HepG2 (cell line): ENCODE results near the gene PHOSPHO2. TPM values are rescaled to one million over a fixed set of nuclear protein-coding genes. Genes with fewer than 3 reads are reported as not detected.

Experiments used
- ATAC-seq: fragments of 200-7000 bp; cut with Tn5 transposase; 3 replicates; pipeline ENCODE4 v1.9.1; 2020; ENCODE audit warnings: mild to moderate bottlenecking, moderate library complexity
- BruUV-seq: library from RNA; stranded (reverse); fragments of 400-500 nt; replicated peaks from 2 replicates; lab custom pipeline; 2021; lab: Mats Ljungman, UMichigan
- CTCF ChIA-PET: fragments of 300-600 bp; formaldehyde crosslinking; extraction: SDS; loops from one replicate; lab custom pipeline; 2021; ENCODE audit warnings: low total read pairs, inconsistent platforms, low intra/inter-chr PET ratio; lab: Yijun Ruan, JAX
- POLR2A ChIA-PET: fragments of 350-600 bp; sonication (Branson Sonifier 250); formaldehyde crosslinking; loops from one replicate; lab custom pipeline; 2020; ENCODE audit warnings: antibody characterized with exemption, inconsistent platforms; lab: Yijun Ruan, JAX
- DNase-seq: peaks from one replicate; pipeline ENCODE4 v3.0.0-alpha.2; 2015; ENCODE audit warnings: low spot score
- FAIRE-seq: peaks from 3 replicates; lab custom pipeline; 2011; peaks lifted over from hg19 to GRCh38; lab: Jason Lieb, UNC
- H2AFZ ChIP-seq: one replicate; pipeline ENCODE4 v1.6.1; 2011; ENCODE audit warnings: low read length, inconsistent platforms
- H3K27ac ChIP-seq: fragments of 300-600 bp; 3 replicates; pipeline ENCODE4 v1.8.0; 2011; ENCODE audit warnings: mixed run types, mild to moderate bottlenecking, mixed read lengths, low read length, inconsistent platforms; ENCODE audit not compliant: insufficient read depth; ENCODE audit errors: extremely low read length
- H3K27me3 ChIP-seq, 2 experiments: fragments of 200-600 bp in 1 of 2; 2 replicates in 1 of 2; 3 replicates in 1 of 2; pipeline versions ENCODE4 v1.6.0 to v1.8.0; 2011; ENCODE audit warnings: low read length in 2 of 2, mild to moderate bottlenecking in 2 of 2, moderate library complexity in 2 of 2, inconsistent platforms in 1 of 2; ENCODE audit not compliant: insufficient read depth in 2 of 2, control insufficient read depth in 1 of 2
- H3K36me3 ChIP-seq, 2 experiments: fragments of 200-600 bp in 1 of 2; replicated peaks in 1 of 2; 2 replicates in 1 of 2; 3 replicates in 1 of 2; pipeline versions ENCODE4 v1.5.1 to v1.8.0; 2011; ENCODE audit warnings: low read length in 2 of 2, inconsistent platforms in 1 of 2; ENCODE audit not compliant: insufficient read depth in 2 of 2, control insufficient read depth in 1 of 2
- H3K4me1 ChIP-seq: 2 replicates; pipeline ENCODE4 v1.5.1; 2012; ENCODE audit warnings: low read length, inconsistent platforms; ENCODE audit not compliant: insufficient read depth
- H3K4me2 ChIP-seq: 2 replicates; pipeline ENCODE4 v1.6.0; 2011; ENCODE audit warnings: low read depth, low read length, inconsistent platforms
- H3K4me3 ChIP-seq, 3 experiments: fragments of 200-600 bp in 1 of 3; sonication (generic), shearing (Covaris generic) in 1 of 3; replicated peaks in 1 of 3; 2 replicates each; pipeline ENCODE4 v1.5.1; 2011 to 2016; ENCODE audit warnings: low read length in 3 of 3, inconsistent platforms in 2 of 3, low read depth in 2 of 3, mild to moderate bottlenecking in 2 of 3, control low read depth in 1 of 3, mixed read lengths in 1 of 3; ENCODE audit not compliant: insufficient read depth in 1 of 3
- H3K79me2 ChIP-seq: one replicate; pipeline ENCODE4 v1.6.1; 2011; ENCODE audit warnings: low read length, inconsistent platforms; ENCODE audit not compliant: insufficient read depth
- H3K9ac ChIP-seq: 2 replicates; pipeline ENCODE4 v1.6.0; 2011; ENCODE audit warnings: mild to moderate bottlenecking, low read depth, low read length, inconsistent platforms; ENCODE audit not compliant: insufficient read depth
- H3K9me3 ChIP-seq: 2 replicates; pipeline ENCODE4 v1.5.1; 2012; ENCODE audit warnings: mild to moderate bottlenecking, low read length
- H4K20me1 ChIP-seq: 2 replicates; pipeline ENCODE4 v1.6.0; 2011; ENCODE audit warnings: inconsistent platforms, mild to moderate bottlenecking, low read length, moderate library complexity; ENCODE audit not compliant: insufficient read depth
- E2F1 ChIP-seq: sonication (generic); formaldehyde crosslinking; IDR thresholded peaks from 2 replicates; pipeline ENCODE4 v1.5.0; 2020; ENCODE audit warnings: missing genetic modification reagents
- HOXD1 ChIP-seq: sonication (generic); formaldehyde crosslinking; IDR thresholded peaks from 2 replicates; pipeline ENCODE4 v1.5.0; 2020; ENCODE audit warnings: missing genetic modification reagents
- KLF15 ChIP-seq: sonication (generic); formaldehyde crosslinking; IDR thresholded peaks from 2 replicates; pipeline ENCODE4 v1.8.1; 2023; ENCODE audit warnings: borderline replicate concordance, mild to moderate bottlenecking, inconsistent platforms, missing genetic modification reagents, mixed read lengths
- NR2F1 ChIP-seq, 2 experiments: fragments of 450-650 bp in 1 of 2; formaldehyde crosslinking in 1 of 2; IDR thresholded peaks; 2 replicates each; pipeline versions ENCODE4 v1.5.0 to v1.6.1; 2016 to 2020; ENCODE audit warnings: mild to moderate bottlenecking in 1 of 2, missing compliant biosample characterization in 1 of 2, missing genetic modification reagents in 1 of 2, moderate library complexity in 1 of 2
- RAD51 ChIP-seq: fragments of 450-650 bp; IDR thresholded peaks from 2 replicates; pipeline ENCODE4 v1.6.1; 2016; ENCODE audit warnings: borderline replicate concordance
- SMAD9 ChIP-seq: sonication (generic); formaldehyde crosslinking; IDR thresholded peaks from 2 replicates; pipeline ENCODE4 v1.5.1; 2020; ENCODE audit warnings: mild to moderate bottlenecking, missing genetic modification reagents
- ZBTB7A ChIP-seq: sonication (generic); formaldehyde crosslinking; IDR thresholded peaks from 2 replicates; pipeline ENCODE4 v1.8.0; 2022; ENCODE audit warnings: mild to moderate bottlenecking, missing genetic modification reagents
- ZEB1 ChIP-seq: IDR thresholded peaks from 2 replicates; pipeline ENCODE4 v1.6.1; 2012; ENCODE audit warnings: mild to moderate bottlenecking, low read depth, inconsistent platforms; ENCODE audit not compliant: insufficient replicate concordance
- ZNF468 ChIP-seq: sonication (generic); formaldehyde crosslinking; IDR thresholded peaks from 2 replicates; pipeline ENCODE4 v1.8.0; 2022; ENCODE audit warnings: mild to moderate bottlenecking, moderate library complexity, missing genetic modification reagents
- ZNF788 ChIP-seq: sonication (generic); formaldehyde crosslinking; IDR thresholded peaks from 2 replicates; pipeline ENCODE4 v1.5.0; 2020; ENCODE audit warnings: mild to moderate bottlenecking, missing genetic modification reagents, borderline replicate concordance
- ZNF816 ChIP-seq: sonication (generic); formaldehyde crosslinking; IDR thresholded peaks from 2 replicates; pipeline ENCODE4 v1.8.0; 2022; ENCODE audit warnings: missing genetic modification reagents, mild to moderate bottlenecking, borderline replicate concordance
- WGBS: methylation state at CpG from one replicate; pipeline ENCODE4 v1.1.6; 2017; ENCODE audit warnings: low lambda C conversion rate; 5-methylcytosine and 5-hydroxymethylcytosine counted together
- in situ Hi-C: cut with HindIII; loops from 2 replicates; pipeline ENCODE4 v1.10.0; 2017; ENCODE audit warnings: low pct_unique_long_range_greater_than_20kb; ENCODE audit not compliant: extremely low pct_ligation_motif_present
- intact Hi-C: fragments of 100-400 bp; cut with micrococcal nuclease; formaldehyde crosslinking; loops from one replicate; pipeline ENCODE4 v1.10.0; 2022; ENCODE audit not compliant: unreplicated experiment
- polyA plus RNA-seq, 8 experiments: library from polyadenylated mRNA; depleted of rRNA in 3 of 8; stranded (reverse) in 7 of 8; unstranded in 1 of 8; fragments of >200 nt; fragmentation: Illumina TruSeq in 4 of 8; extraction: Trizol in 4 of 8; gene quantifications; 2 replicates each; pipeline versions ENCODE4 v1.2.1 to v1.2.3, GENCODE V29; 2011 to 2016; ENCODE audit warnings: low read depth in 4 of 8, missing spikeins in 1 of 8, mixed read lengths in 1 of 8; ENCODE audit not compliant: insufficient read depth in 1 of 8
- total RNA-seq, 5 experiments: library from RNA; depleted of rRNA; stranded (reverse); fragments of >200 nt; fragmentation: Illumina TruSeq; extraction: Trizol; gene quantifications; 2 replicates each; pipeline ENCODE4 v1.2.3, GENCODE V29; 2016; ENCODE audit warnings: low read depth in 1 of 5

Gene PHOSPHO2
- total and polyA plus RNA-seq, 2 of the 13 experiments (the other 11 are each of a cell fraction or from before 2014, with no cell fraction given), result 6.1 to 11.4 TPM

GRCh38 chr2:169704160-169704708 lies 10.0 kb downstream of the PHOSPHO2 start:
- no peaks in the 10 kb centered on the region for H4K20me1 ChIP-seq
- ATAC-seq (no peak), FAIRE-seq (no peak), DNase-seq (no peak)
- no peaks in the 10 kb centered on the region for H3K9me3 ChIP-seq
- no peak overlapping the region for H3K9ac ChIP-seq
- no peak overlapping the region for H3K4me3 ChIP-seq
- 100% methylated on average over 1 of the region's 1 CpG for WGBS
- H3K27ac ChIP-seq, result no peak overlapping the region
- no peak for TF ChIP-seq KLF15 (CRISPR knock-in tag)
- no peak for TF ChIP-seq HOXD1 (CRISPR knock-in tag)
- no peak for TF ChIP-seq ZEB1
- TF ChIP-seq RAD51, result no peak
- no peak for TF ChIP-seq SMAD9 (CRISPR knock-in tag)
- no peak for TF ChIP-seq NR2F1 (CRISPR knock-in tag; IDR thresholded peaks at IDR 0.05)
- TF ChIP-seq ZNF788 (CRISPR knock-in tag), result no peak
- TF ChIP-seq ZNF468, result no peak
- TF ChIP-seq ZBTB7A, result no peak
- no peak for TF ChIP-seq ZNF816 (CRISPR knock-in tag)
- no peak for TF ChIP-seq E2F1 (CRISPR knock-in tag)
- no TSS peak for BruUV-seq
- no peaks in the 10 kb centered on the region for H3K4me1 ChIP-seq
- no peaks in the 10 kb centered on the region for H3K27me3 ChIP-seq
- intact Hi-C loops, result no loop called here
- in situ Hi-C loops, result no loop called here
- peaks cover 4 to 18% of the 10 kb centered on the region in 2 experiments for H3K36me3 ChIP-seq
- H3K4me2 ChIP-seq, result no peak overlapping the region
- no peaks in the 10 kb centered on the region for H3K79me2 ChIP-seq
- no peak overlapping the region for H2AFZ ChIP-seq
- POLR2A ChIA-PET, result interaction anchor here (0.9 to 2.4 kb wide), 3 partner anchors 9 to 21 kb away, joined by 3 to 20 read pairs (median 4); no protein-coding TSS in a partner anchor
- CTCF ChIA-PET, result no interaction called here
